Neural progenitor cell (in vitro differentiated cells): ENCODE data around the gene CALCA.

Experiments used
- EZH2phosphoT487 ChIP-seq: fragments of 200-600 bp; sonication (generic); IDR thresholded peaks from 2 replicates; pipeline ENCODE4 v1.6.1; 2017; ENCODE audit warnings: antibody characterized with exemption
- TF ChIP-seq, protein P1 (sequence below): fragments of 200-600 bp; sonication (generic); IDR thresholded peaks from 2 replicates; pipeline ENCODE4 v1.5.1; 2017; ENCODE audit warnings: antibody characterized with exemption, mild to moderate bottlenecking

DNA sequence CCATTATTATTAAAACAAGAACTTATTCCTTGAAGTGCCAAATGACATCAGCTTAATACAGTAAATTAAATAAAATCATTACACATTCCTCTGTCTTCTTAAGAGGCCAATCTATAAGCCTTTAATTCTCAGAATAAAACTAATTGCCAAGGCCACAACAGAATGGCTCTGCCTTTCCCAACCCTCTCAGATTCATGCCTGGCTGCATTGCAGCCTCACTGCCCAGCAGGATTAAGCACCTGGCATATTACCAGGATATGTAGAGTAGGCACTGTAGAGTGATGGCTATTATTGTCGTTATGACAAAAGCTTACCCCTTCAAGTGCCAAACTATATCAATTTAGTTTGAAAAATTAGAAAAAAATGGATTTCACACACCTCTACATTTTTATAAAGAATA, 9.4 kb upstream of the CALCA start:
- TF ChIP-seq, protein P1, sequence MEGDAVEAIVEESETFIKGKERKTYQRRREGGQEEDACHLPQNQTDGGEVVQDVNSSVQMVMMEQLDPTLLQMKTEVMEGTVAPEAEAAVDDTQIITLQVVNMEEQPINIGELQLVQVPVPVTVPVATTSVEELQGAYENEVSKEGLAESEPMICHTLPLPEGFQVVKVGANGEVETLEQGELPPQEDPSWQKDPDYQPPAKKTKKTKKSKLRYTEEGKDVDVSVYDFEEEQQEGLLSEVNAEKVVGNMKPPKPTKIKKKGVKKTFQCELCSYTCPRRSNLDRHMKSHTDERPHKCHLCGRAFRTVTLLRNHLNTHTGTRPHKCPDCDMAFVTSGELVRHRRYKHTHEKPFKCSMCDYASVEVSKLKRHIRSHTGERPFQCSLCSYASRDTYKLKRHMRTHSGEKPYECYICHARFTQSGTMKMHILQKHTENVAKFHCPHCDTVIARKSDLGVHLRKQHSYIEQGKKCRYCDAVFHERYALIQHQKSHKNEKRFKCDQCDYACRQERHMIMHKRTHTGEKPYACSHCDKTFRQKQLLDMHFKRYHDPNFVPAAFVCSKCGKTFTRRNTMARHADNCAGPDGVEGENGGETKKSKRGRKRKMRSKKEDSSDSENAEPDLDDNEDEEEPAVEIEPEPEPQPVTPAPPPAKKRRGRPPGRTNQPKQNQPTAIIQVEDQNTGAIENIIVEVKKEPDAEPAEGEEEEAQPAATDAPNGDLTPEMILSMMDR: no peak
- TF ChIP-seq EZH2phosphoT487: no peak
